IPS-15b (cell line): Measurements from ENCODE around the gene SSTR3.

ENCODE experiments used
- H3K27me3 ChIP-seq: one replicate; pipeline ENCODE4 v1.6.1; 2013; ENCODE audit warnings: low read length; ENCODE audit not compliant: control insufficient read depth, insufficient read depth
- H3K36me3 ChIP-seq: one replicate; pipeline ENCODE4 v1.6.1; 2013; ENCODE audit warnings: low read length; ENCODE audit not compliant: control insufficient read depth, insufficient read depth
- H3K4me1 ChIP-seq: one replicate; pipeline ENCODE4 v1.6.1; 2013; ENCODE audit warnings: mild to moderate bottlenecking, low read length; ENCODE audit not compliant: control insufficient read depth, insufficient read depth
- H3K4me3 ChIP-seq: one replicate; pipeline ENCODE4 v1.5.1; 2013; ENCODE audit warnings: low read depth, low read length
- H3K9ac ChIP-seq: one replicate; pipeline ENCODE4 v1.6.1; 2013; ENCODE audit warnings: low read depth, mild to moderate bottlenecking, low read length
- H3K9me3 ChIP-seq: one replicate; pipeline ENCODE4 v1.6.1; 2013; ENCODE audit warnings: mild to moderate bottlenecking, low read length; ENCODE audit not compliant: control insufficient read depth, insufficient read depth

Gene SSTR3

DNA sequence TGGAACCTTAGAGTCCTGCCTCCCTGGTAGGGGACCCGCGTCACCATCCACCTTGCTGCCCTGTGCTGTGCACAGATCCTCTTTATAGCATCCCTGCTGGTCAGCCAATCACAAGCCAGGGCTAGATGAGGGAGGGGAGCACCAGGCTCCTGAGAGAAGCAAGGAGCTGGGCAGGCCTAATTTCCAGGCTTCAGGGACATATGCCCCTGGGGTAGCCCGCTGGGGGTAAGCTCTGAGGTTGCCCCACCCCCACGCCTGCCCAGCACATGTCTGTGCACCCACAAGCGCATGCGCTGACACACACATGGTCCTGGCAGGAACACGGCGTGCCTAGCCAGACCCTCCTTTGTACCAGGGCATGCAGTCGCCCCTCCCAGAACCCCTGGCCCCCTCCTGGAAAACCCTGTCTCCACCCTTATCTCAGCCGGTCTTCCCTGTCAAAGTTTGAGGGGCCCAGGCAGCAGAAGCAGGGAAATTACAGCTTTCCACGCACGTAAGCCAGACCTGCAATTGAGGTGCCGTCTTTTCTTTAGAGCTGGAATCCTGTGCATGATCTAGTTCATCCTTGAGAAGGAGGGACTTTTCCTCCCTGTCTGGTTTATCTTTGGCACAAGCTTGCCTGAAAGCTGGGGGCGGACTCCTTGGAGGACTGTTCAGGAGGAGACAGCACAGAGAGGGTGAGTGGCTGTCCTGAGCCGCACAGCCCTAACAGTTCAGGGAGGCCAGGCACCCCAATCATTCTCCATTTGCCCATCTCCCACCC is 2.1 kb downstream of the SSTR3 start:
- Histone ChIP-seq H3K9ac (no peak overlapping the region), H3K4me3 (no peak overlapping the region)

DNA sequence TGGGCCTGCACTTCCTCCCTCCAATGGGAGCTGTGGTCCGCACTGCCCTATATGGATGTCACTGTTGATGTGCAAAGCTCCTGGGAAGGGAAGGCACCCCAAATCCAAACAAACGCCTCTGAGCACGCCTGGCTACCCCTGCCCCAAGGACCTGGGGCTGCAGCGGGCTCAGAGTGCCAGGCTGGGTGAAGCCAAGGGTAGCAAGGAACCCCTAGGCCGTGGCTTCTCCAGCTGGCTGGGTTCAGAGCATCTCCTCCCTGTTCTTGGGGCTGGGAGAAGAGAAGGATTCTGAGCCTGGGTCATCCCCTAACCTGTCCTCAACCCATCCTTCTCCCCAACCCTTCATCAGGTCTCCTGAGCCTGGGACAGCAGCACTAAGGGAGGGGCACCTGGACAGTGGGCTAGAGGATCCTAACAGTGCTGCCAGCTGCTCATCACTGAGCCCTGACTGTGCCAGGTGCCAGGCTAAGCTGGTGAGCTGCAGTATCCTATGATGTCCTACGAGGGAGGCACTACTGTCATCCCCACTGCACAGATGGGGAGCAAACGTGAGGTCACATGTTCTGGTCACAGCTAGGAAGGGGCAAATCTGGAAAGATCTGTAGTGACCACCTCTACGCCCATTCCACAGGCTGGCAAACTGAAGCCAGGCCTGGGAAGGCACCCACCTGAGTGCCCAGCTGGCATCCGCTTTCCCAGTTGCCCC is 3.0 kb downstream of the SSTR3 start:
- no peak overlapping the region for H3K9ac ChIP-seq
- H3K4me3 ChIP-seq, result no peak overlapping the region
- H3K27me3 ChIP-seq, result no peaks in the 10 kb centered on the region
- H3K9me3 ChIP-seq, result no peaks in the 10 kb centered on the region
- H3K4me1 ChIP-seq, result peaks cover 4% of the 10 kb centered on the region
- H3K36me3 ChIP-seq, result no peaks in the 10 kb centered on the region

More for the DNA sequence above, 2.1 kb downstream of the SSTR3 start:
- Histone ChIP-seq H3K4me1 (peaks cover 4% of the 10 kb centered on the region), H3K27me3 (no peaks in the 10 kb centered on the region), H3K36me3 (no peaks in the 10 kb centered on the region), H3K9me3 (no peaks in the 10 kb centered on the region)

DNA sequence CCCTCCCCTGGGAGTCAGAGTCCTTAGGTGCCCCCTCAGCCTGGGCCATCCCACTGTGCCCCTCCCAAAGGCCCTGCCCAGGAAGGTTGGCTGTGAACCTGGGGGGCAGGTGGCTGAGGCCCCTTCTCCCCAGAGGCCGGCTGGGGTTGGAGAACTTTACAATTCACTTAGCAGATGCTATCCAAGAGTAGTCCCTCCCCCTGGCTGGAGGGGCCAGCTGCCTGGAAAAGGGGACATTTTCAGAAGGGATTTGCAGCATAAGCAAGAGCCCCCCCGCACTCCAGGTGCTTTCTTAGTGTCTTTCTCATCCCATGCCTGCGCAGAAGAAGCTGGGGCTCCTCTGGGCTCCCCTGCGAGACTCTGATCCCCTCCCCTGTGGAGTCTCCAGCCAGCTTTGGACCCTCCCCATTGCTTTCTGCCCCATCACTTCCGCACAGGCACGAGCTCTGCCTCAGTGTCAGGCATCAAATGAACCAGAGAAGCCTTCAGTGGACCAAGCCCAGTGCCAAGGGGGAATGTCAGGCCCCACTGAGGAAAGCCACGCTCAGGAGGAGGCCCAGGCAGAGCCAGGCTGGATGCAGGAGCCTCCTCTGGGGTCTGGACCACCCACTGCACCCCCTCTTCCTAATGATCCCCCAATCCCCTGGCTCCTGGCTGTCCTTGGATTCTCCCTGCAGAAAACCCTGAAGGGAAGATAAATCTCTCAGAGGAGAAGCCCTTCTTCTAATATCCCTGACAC is 3.7 kb downstream of the SSTR3 start:
- Histone ChIP-seq H3K9ac (no peak overlapping the region), H3K36me3 (no peaks in the 10 kb centered on the region), H3K27me3 (no peaks in the 10 kb centered on the region), H3K4me3 (no peak overlapping the region), H3K4me1 (peaks cover 4% of the 10 kb centered on the region), H3K9me3 (no peaks in the 10 kb centered on the region)

GRCh38 chr22:37207981-37208380 is 4.3 kb downstream of the SSTR3 start:
- no peaks in the 10 kb centered on the region for H3K27me3 ChIP-seq
- no peak overlapping the region for H3K4me3 ChIP-seq
- no peaks in the 10 kb centered on the region for H3K9me3 ChIP-seq
- H3K9ac ChIP-seq, result no peak overlapping the region
- H3K4me1 ChIP-seq, result peaks cover 4% of the 10 kb centered on the region
- H3K36me3 ChIP-seq, result no peaks in the 10 kb centered on the region

- Histone ChIP-seq H3K9me3 (no peaks in the 10 kb centered on the region), H3K9ac (no peak overlapping the region), H3K36me3 (no peaks in the 10 kb centered on the region), H3K4me1 (no peaks in the 10 kb centered on the region), H3K27me3 (no peaks in the 10 kb centered on the region), H3K4me3 (no peak overlapping the region)
Observed at GRCh38 chr22:37206841-37207821, 5.1 kb downstream of the SSTR3 start.

DNA sequence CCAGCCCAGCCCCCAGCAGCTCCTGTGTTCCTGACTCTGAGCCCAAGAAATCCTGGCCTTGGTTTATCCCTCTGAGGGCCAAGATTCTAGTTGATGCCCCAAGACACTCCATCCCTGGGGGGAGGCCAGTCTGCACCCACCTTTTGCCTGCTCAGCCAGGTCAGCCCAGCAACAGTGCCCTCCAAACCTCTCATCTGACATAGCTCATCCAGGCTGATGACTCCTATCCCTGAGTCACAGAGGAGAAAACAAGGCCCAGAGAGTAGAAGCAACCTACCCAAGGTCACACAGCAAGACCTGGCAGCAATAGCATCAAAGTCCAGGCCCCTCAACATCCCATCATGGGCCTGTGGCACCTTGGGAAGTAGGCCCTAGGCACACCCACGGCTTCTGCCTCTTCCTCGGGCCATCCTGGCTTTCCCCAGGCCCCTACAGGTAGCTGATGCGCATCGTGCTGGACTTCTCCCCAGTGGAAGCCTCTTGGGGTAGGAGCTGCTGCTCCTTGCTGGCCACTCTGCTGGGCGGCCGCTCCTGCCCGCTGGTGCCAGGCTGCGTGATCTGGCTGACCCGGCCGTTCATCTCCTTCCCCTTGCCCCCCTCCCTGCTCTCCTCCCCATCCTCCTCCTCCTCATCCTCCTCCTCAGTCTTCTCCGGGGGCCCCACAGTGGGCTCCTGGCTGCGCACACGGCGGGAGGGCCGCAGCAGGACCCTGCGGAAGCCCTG is 6.0 kb downstream of the SSTR3 start:
- H3K4me1 ChIP-seq, result no peaks in the 10 kb centered on the region

GRCh38 chr22:37205046-37205445 is 7.2 kb downstream of the SSTR3 start:
- Histone ChIP-seq H3K9me3 (no peaks in the 10 kb centered on the region), H3K4me1 (no peaks in the 10 kb centered on the region), H3K9ac (no peak overlapping the region), H3K27me3 (no peaks in the 10 kb centered on the region), H3K4me3 (no peak overlapping the region), H3K36me3 (no peaks in the 10 kb centered on the region)

More for the DNA sequence above, 6.0 kb downstream of the SSTR3 start:
- Histone ChIP-seq H3K9ac (peak overlapping the region; percentile 12), H3K27me3 (no peaks in the 10 kb centered on the region), H3K36me3 (no peaks in the 10 kb centered on the region), H3K4me3 (no peak overlapping the region), H3K9me3 (no peaks in the 10 kb centered on the region)

DNA sequence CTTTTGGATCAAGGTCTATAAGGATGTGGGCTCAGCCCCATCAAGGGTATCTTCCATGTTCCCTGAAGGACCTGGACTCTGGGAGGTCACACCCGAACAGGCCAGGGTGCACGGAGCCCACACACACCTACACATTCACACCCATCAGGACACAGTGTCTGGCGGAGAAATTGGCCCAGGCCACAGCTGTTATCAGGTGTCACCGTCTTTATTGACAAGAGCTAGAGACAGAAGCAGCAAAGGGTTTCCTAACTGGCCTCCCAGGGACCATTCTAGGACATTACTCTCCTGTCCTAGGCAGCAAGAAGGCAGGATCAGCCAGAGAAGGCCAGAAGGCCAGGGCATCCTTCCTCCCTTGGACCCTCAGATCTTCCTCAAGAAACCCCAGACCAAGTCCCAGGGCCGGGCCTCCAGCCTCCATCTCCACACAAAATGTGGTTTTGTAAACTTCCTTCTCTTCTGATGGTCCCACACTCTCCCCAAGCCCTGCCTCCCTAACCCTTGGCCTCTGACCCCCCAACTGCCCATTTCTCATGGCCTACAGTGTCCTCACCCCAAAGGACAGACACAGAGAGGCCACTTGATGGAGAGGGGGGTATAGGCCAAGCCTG is 8.1 kb downstream of the SSTR3 start:
- Histone ChIP-seq H3K27me3 (no peaks in the 10 kb centered on the region), H3K36me3 (no peaks in the 10 kb centered on the region), H3K4me3 (no peak overlapping the region), H3K9me3 (no peaks in the 10 kb centered on the region), H3K4me1 (peaks cover 3% of the 10 kb centered on the region), H3K9ac (no peak overlapping the region)

- no peaks in the 10 kb centered on the region for H3K36me3 ChIP-seq
- no peak overlapping the region for H3K9ac ChIP-seq
- no peak overlapping the region for H3K4me3 ChIP-seq
- peaks cover 3% of the 10 kb centered on the region for H3K4me1 ChIP-seq
- H3K27me3 ChIP-seq, result no peaks in the 10 kb centered on the region
- H3K9me3 ChIP-seq, result no peaks in the 10 kb centered on the region
Observed at GRCh38 chr22:37203354-37204044, 8.8 kb downstream of the SSTR3 start.

DNA sequence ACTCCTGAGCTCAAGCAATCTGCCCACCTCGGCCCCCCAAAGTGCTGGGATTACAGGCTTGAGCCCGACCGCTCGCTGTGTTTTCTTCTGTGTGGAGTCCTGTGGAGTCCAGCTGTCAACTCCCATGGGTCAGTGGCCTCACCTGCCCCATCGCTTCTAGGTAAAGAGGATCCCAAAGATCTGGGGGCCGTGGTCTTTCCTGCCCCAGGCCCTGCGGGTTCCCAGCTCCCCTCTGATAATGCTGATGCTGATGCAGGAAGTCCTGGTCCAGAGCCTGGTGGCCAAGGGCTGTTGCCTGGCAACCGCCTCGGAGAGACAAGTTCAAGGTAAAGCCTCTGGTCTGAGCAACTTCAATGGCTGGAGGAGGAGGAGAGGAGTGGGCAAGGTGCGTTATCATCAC is 9.6 kb downstream of the SSTR3 start:
- Histone ChIP-seq H3K36me3 (no peaks in the 10 kb centered on the region), H3K27me3 (no peaks in the 10 kb centered on the region), H3K9me3 (no peaks in the 10 kb centered on the region), H3K9ac (no peak overlapping the region), H3K4me1 (peaks cover 8% of the 10 kb centered on the region), H3K4me3 (no peak overlapping the region)
